ENCODE results near the gene GLG1.
"Not testable (repeated sequence)": the region's sequence is repeated elsewhere in the genome, so short reads cannot be mapped to it uniquely, and the experiment has no call there.

GLG1 gene

DNA sequence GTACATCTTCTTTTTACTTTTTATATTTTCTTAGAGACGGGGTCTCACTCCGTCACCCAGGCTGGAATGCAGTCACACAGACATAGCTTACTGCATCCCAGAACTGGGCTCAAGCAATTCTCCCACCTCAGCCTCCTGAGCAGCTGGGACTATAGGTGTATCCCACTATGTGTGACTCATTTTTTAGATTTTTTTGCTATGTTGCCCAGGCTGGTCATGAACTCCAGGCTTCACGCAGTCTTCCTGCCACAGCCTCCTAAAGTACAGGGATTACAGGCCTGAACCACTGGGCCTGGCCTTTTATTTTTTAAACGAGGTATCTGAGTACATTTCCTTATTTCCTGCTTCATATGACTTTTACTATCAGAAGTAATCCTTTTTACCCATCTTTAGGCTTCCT lies 48.0 kb downstream of the GLG1 start:
- DNase-seq (ENCODE audit: low read depth): no peak
- no peak overlapping the region for H3K4me3 ChIP-seq (ENCODE audit: low read depth, low read length)
- TF ChIP-seq POLR2A (IDR thresholded peaks at IDR 0.05; ENCODE audit: extremely low read depth, insufficient read length): no peak
- TF ChIP-seq MYC (IDR thresholded peaks at IDR 0.05; ENCODE audit: low read depth, low read length): no peak
- TF ChIP-seq, protein P1, sequence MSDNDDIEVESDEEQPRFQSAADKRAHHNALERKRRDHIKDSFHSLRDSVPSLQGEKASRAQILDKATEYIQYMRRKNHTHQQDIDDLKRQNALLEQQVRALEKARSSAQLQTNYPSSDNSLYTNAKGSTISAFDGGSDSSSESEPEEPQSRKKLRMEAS (IDR thresholded peaks at IDR 0.05; ENCODE audit: low read depth, low read length): no peak
- TF ChIP-seq, protein P2, sequence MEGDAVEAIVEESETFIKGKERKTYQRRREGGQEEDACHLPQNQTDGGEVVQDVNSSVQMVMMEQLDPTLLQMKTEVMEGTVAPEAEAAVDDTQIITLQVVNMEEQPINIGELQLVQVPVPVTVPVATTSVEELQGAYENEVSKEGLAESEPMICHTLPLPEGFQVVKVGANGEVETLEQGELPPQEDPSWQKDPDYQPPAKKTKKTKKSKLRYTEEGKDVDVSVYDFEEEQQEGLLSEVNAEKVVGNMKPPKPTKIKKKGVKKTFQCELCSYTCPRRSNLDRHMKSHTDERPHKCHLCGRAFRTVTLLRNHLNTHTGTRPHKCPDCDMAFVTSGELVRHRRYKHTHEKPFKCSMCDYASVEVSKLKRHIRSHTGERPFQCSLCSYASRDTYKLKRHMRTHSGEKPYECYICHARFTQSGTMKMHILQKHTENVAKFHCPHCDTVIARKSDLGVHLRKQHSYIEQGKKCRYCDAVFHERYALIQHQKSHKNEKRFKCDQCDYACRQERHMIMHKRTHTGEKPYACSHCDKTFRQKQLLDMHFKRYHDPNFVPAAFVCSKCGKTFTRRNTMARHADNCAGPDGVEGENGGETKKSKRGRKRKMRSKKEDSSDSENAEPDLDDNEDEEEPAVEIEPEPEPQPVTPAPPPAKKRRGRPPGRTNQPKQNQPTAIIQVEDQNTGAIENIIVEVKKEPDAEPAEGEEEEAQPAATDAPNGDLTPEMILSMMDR (IDR thresholded peaks at IDR 0.05; ENCODE audit: low read depth, low read length): no peak

DNA sequence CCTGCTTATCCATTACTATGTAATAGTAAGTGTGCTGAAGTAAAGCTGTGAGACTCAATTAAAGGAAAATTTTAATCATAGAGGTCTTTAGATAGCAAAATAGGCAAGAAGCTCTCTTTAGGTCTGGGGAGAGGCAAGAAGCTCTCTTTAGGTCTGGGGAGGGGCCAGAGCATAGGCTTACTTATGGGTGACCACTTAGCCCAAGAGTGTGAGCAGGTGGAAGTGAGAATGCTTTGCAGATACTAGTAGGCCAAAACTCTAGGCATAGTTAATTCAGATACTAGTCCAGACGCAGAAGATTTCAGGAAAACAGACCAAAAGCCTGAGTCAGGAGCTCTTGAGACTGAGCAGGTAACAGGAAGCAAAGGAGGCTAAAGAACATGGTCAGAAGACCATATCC lies 49.6 kb downstream of the GLG1 start:
- H3K4me3 ChIP-seq (ENCODE audit: low read depth, low read length): no peak overlapping the region
- TF ChIP-seq, protein P1 (IDR thresholded peaks at IDR 0.05; ENCODE audit: low read depth, low read length): no peak
- TF ChIP-seq POLR2A (IDR thresholded peaks at IDR 0.05; ENCODE audit: extremely low read depth, insufficient read length): no peak
- TF ChIP-seq, protein P2 (IDR thresholded peaks at IDR 0.05; ENCODE audit: low read depth, low read length): no peak
- no peak for TF ChIP-seq MYC (IDR thresholded peaks at IDR 0.05; ENCODE audit: low read depth, low read length)
- DNase-seq (ENCODE audit: low read depth): no peak

DNA sequence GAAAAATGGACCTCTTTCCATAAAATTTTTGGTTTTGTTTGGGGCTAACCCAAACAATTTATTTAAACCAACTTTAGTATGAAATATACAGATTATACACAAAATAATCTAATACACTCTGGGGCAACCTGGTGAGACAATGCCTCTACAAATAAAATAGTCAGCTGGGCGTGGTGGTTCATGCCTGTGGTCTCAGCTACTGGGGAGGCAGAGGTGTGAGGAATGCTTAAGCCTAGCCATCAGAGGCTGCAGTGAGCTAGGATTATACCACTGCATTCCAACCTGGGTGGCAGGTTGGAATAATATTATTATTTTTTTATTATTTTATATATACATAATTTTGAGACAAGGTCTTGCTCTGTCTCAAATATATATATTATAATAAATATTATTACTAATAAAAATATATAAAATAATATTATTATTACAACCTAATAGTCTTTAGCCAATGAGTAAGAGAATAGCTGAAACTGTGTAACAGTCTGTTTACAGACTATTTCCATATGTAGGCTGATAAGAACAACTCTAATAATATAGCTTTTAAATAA lies 50.5 kb downstream of the GLG1 start:
- TF ChIP-seq, protein P1 (IDR thresholded peaks at IDR 0.05; ENCODE audit: low read depth, low read length): no peak
- no peak for TF ChIP-seq POLR2A (IDR thresholded peaks at IDR 0.05; ENCODE audit: extremely low read depth, insufficient read length)
- no peak for TF ChIP-seq MYC (IDR thresholded peaks at IDR 0.05; ENCODE audit: low read depth, low read length)
- TF ChIP-seq, protein P2 (IDR thresholded peaks at IDR 0.05; ENCODE audit: low read depth, low read length): no peak
- no peak overlapping the region for H3K4me3 ChIP-seq (ENCODE audit: low read depth, low read length)
- no peak for DNase-seq (ENCODE audit: low read depth)

DNA sequence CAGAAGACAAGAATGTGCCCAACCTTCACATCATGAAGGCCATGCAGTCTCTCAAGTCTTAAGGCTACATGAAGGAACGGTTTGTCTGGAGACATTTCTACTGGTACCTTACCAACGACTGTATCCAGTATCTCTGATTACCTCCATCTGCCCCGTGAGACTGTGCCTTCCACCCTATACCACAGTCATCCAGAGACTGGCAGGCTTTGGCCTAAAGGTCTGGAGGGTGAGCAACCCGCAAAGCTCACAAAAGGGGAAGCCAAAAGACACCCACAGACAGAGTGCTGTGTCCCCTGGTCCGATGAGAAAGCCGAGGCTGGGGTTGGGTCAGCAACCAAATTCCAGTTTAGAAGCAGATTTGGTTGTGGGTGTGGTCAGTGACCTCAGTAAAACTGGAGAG lies 54.6 kb downstream of the GLG1 start:
- H3K4me3 ChIP-seq (ENCODE audit: low read depth, low read length); DNase-seq (ENCODE audit: low read depth): not testable (repeated sequence)

DNA sequence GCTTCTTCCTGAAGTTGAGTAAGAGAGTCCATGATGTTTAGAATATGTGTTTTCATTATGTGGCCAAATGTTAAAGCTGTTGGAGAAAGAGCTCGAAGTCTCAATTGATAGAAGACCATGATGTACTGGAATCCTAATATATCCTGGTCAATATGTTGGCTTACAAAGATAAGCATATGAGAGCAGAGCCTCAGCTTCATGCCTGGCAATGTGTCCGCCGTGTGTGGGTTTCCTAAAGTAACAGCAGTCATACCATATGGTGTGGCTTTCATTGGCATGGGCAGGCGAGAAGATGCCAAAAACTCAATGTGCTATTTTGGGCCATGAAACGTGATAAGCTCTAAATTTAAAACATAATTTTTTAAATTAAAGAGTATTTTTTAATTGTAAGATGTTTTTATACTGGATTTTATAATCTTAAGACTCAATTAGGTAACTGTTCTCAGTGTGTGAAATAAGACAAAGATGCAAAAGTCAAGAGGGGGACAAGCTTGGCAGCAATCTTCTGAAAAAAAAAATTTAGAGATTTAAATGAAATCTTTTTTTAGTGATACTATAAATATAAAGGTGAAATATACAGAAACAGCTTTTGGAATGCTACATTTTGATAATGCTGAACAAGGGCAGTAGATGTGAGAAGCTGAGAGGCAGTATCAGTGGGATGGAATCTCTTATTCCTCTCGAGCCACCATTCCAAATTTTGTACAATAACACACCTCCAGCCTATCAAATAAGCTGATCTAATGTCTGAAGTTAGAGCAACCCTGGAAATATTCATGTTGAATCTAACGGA lies 56.5 kb downstream of the GLG1 start:
- H3K4me3 ChIP-seq (ENCODE audit: low read depth, low read length); DNase-seq (ENCODE audit: low read depth): not testable (repeated sequence)

DNA sequence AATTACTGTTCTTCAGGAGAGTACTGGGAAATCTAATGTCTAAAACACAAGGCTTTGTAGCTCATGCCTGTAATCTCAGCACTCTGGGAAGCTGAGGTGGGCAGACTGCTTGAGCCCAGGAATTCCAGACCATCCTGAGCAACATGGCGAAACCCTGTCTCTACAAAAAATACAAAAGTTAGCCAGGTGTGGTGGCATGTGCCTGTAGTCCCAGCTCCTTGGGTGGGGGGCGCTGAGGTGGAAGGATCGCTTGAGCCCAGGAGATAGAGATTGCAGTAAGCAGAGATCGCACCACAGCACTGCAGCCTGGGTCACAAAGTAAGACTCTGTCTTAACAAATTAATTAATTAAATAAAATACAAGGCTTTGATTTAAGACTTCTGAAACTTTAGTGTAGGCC lies 60.8 kb downstream of the GLG1 start:
- not testable (repeated sequence) for DNase-seq (ENCODE audit: low read depth); H3K4me3 ChIP-seq (ENCODE audit: low read depth, low read length)

DNA sequence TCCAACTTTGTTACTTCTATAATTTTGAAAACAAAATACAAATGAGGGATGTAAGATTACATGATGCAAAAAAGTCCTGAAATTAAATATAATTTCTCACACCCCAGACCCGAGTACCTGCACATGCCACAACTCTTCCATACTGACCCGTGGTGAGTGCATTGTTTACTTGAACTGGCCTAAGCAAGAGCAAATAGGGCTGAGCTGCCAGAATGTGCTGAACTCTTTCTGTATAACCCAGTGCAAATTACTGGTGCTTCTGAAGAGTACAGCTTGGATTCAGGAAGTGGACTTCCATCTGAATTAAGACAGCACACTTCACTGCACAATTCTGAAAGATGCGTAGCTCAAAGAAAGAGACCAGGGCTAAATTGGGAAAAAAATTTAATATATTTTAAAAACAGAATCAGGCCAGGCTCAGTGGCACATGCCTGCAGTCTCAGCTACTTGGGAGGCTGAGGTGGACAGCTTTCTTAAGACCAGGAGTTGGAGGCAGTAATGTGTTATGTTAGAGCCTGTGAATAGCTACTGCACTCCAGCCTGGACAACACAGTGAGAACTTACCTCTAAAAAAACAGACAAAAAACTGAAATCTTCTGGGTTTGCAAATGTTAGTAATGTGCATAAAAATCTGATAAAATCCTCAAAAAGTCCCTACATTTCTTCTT lies 63.9 kb downstream of the GLG1 start:
- not testable (repeated sequence) for DNase-seq (ENCODE audit: low read depth); H3K4me3 ChIP-seq (ENCODE audit: low read depth, low read length)

DNA sequence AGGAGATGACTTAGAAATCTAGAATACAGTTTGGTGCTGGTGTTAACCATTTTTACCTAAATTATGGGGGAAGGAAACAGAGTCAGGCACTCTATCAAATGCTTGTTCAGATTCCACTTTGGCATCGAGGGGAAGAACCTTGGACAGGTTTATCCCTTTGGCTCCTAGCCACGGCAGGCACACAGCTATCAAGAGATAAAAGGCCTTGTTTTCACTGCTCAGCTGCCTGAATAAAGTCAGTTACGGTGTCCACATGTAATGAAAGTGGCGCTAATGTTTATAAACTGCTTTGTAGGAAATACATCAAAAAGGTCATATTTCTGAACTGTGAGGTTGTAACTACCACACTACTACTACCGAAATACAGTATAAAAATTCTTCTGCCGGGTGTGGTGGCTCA lies 66.3 kb downstream of the GLG1 start:
- not testable (repeated sequence) for DNase-seq (ENCODE audit: low read depth); H3K4me3 ChIP-seq (ENCODE audit: low read depth, low read length)

DNA sequence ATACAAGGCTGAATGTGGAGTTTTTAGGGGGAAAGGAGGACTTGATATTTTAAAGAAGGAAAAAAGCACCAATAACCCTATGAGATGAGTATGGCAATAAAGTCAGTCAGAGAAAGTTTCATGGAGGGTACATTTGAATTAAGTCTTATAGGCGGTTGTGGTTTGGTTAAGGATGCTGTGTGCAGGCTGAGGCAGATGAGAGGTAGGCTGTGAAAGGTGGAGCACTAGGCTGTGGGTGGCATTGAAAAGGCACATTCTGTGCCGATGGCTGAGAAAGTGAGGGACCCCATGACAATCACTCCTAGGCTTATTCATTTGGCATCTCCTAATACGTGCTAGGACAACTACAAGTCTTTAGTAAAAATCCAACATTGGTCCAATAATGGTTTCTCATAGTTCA lies 68.1 kb downstream of the GLG1 start:
- DNase-seq (ENCODE audit: low read depth); H3K4me3 ChIP-seq (ENCODE audit: low read depth, low read length): not testable (repeated sequence)

DNA sequence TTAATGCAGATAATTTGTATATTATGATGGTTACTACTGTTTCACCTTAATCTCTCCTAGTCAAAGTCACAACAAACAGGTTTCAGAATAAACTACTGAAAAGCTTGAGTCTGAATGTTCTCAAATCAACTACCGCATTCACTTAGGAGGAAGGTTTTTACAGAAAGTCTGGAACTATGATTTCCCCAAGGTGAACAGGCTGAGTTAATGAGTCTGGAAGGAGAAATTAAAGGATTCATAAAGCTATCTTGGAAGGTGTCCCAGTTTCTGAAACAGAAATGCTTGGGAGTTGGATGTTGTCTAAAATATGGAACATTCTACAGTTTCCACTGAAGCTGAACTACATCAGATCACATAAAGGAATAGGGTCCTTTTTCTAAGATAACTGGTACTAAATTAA lies 69.2 kb downstream of the GLG1 start:
- H3K4me3 ChIP-seq (ENCODE audit: low read depth, low read length); DNase-seq (ENCODE audit: low read depth): not testable (repeated sequence)

DNA sequence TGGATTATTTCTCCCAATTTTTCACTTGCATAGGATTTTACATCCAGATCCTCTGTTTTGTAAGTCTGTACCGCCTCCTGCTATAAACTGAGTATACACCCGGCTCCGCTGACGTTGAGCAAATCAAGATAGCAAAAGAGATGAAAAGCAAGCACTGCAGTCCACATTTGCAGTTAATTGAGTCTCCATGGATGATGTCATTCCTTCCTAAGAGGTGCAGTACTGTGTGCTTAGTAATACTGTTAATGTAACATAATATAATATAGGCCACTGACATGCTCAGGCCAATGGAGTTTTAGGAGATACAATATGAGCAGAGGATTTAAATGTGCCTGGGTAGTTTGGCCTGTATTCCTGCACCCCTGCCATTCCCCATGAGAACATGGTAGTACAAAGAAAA lies 72.3 kb downstream of the GLG1 start:
- H3K4me3 ChIP-seq (ENCODE audit: low read depth, low read length); DNase-seq (ENCODE audit: low read depth): not testable (repeated sequence)

Data from NB4 (cell line).